Measurements from ENCODE around the gene VLDLR. TPM values are rescaled to one million over a fixed set of nuclear protein-coding genes. Genes with fewer than 3 reads are reported as not detected.

VLDLR gene
- total RNA-seq, 2 experiments from 2014 or later = 5.8 to 6.4 TPM

GRCh38 chr9:2603621-2604020 is 18.0 kb upstream of the VLDLR start:
- Mint-ChIP-seq H3K27ac (no peak overlapping the region), H3K9me3 (ENCODE audit: insufficient read depth) (no peaks in the 10 kb centered on the region), H3K4me1 (ENCODE audit: low read depth) (peaks cover 2% of the 10 kb centered on the region), H3K36me3 (ENCODE audit: low read depth) (no peaks in the 10 kb centered on the region), H3K27me3 (ENCODE audit: low read depth) (peaks cover 18% of the 10 kb centered on the region), H3K4me3 (no peak overlapping the region)
- ChIA-PET CTCF (no interaction called here), POLR2A (no interaction called here)
- ATAC-seq (no peak), DNase-seq (no peak)

GRCh38 chr9:2605246-2605645 is 16.3 kb upstream of the VLDLR start:
- ATAC-seq (no peak), DNase-seq (no peak)
- Mint-ChIP-seq H3K9me3 (ENCODE audit: insufficient read depth) (no peaks in the 10 kb centered on the region), H3K4me3 (no peak overlapping the region), H3K27ac (no peak overlapping the region), H3K4me1 (ENCODE audit: low read depth) (peaks cover 2% of the 10 kb centered on the region), H3K36me3 (ENCODE audit: low read depth) (no peaks in the 10 kb centered on the region), H3K27me3 (ENCODE audit: low read depth) (peaks cover 13% of the 10 kb centered on the region)
- CTCF ChIA-PET = interaction anchor here (0.7 kb wide), 1 partner anchor 123 kb away, joined by 3 read pairs; no protein-coding TSS in a partner anchor
- POLR2A ChIA-PET = no interaction called here

GRCh38 chr9:2608276-2608675 is 13.3 kb upstream of the VLDLR start:
- POLR2A ChIA-PET = no interaction called here
- Mint-ChIP-seq H3K36me3 (ENCODE audit: low read depth) (no peaks in the 10 kb centered on the region), H3K9me3 (ENCODE audit: insufficient read depth) (no peaks in the 10 kb centered on the region), H3K4me3 (no peak overlapping the region), H3K4me1 (ENCODE audit: low read depth) (peaks cover 2% of the 10 kb centered on the region), H3K27ac (no peak overlapping the region), H3K27me3 (ENCODE audit: low read depth) (peaks cover 19% of the 10 kb centered on the region)
- DNase-seq (no peak), ATAC-seq (no peak)
- CTCF ChIA-PET = no interaction called here

GRCh38 chr9:2610985-2611384 is 10.6 kb upstream of the VLDLR start:
- Mint-ChIP-seq H3K36me3 (ENCODE audit: low read depth) (no peaks in the 10 kb centered on the region), H3K27ac (no peak overlapping the region), H3K4me1 (ENCODE audit: low read depth) (peaks cover 2% of the 10 kb centered on the region), H3K9me3 (ENCODE audit: insufficient read depth) (no peaks in the 10 kb centered on the region), H3K4me3 (no peak overlapping the region), H3K27me3 (ENCODE audit: low read depth) (peaks cover 18% of the 10 kb centered on the region)
- ChIA-PET CTCF (interaction anchor here (1.3 kb wide), 1 partner anchor 8 kb away, joined by 4 read pairs; no protein-coding TSS in a partner anchor), POLR2A (no interaction called here)
- DNase-seq = no peak
- ATAC-seq = no peak

GRCh38 chr9:2611961-2612360 is 9.6 kb upstream of the VLDLR start:
- H3K4me1 Mint-ChIP-seq (ENCODE audit: low read depth) = peaks cover 2% of the 10 kb centered on the region
- H3K27ac Mint-ChIP-seq = no peak overlapping the region
- DNase-seq (no peak), ATAC-seq (no peak)
- ChIA-PET POLR2A (no interaction called here), CTCF (no interaction called here)
- no peak overlapping the region for H3K4me3 Mint-ChIP-seq
- no peaks in the 10 kb centered on the region for H3K36me3 Mint-ChIP-seq (ENCODE audit: low read depth)
- H3K9me3 Mint-ChIP-seq (ENCODE audit: insufficient read depth) = no peaks in the 10 kb centered on the region
- peaks cover 18% of the 10 kb centered on the region for H3K27me3 Mint-ChIP-seq (ENCODE audit: low read depth)

GRCh38 chr9:2613730-2614271 is 7.8 kb upstream of the VLDLR start:
- H3K27ac Mint-ChIP-seq = no peak overlapping the region
- H3K27me3 Mint-ChIP-seq (ENCODE audit: low read depth) = peaks cover 12% of the 10 kb centered on the region
- ChIA-PET POLR2A (no interaction called here), CTCF (no interaction called here)
- H3K4me3 Mint-ChIP-seq = no peak overlapping the region
- no peaks in the 10 kb centered on the region for H3K9me3 Mint-ChIP-seq (ENCODE audit: insufficient read depth)
- no peaks in the 10 kb centered on the region for H3K36me3 Mint-ChIP-seq (ENCODE audit: low read depth)
- ATAC-seq (no peak), DNase-seq (no peak)
- H3K4me1 Mint-ChIP-seq (ENCODE audit: low read depth) = no peaks in the 10 kb centered on the region

GRCh38 chr9:2615497-2615896 is 6.1 kb upstream of the VLDLR start:
- ChIA-PET CTCF (no interaction called here), POLR2A (no interaction called here)
- Mint-ChIP-seq H3K4me1 (ENCODE audit: low read depth) (no peaks in the 10 kb centered on the region), H3K4me3 (no peak overlapping the region), H3K27me3 (ENCODE audit: low read depth) (peaks cover 25% of the 10 kb centered on the region), H3K27ac (no peak overlapping the region), H3K9me3 (ENCODE audit: insufficient read depth) (no peaks in the 10 kb centered on the region), H3K36me3 (ENCODE audit: low read depth) (no peaks in the 10 kb centered on the region)
- DNase-seq (no peak), ATAC-seq (no peak)

GRCh38 chr9:2616692-2617377 is 4.8 kb upstream of the VLDLR start:
- H3K9me3 Mint-ChIP-seq (ENCODE audit: insufficient read depth) = no peaks in the 10 kb centered on the region

GRCh38 chr9:2618289-2618688 is 3.3 kb upstream of the VLDLR start:
- H3K4me3 Mint-ChIP-seq = no peak overlapping the region
- no peaks in the 10 kb centered on the region for H3K9me3 Mint-ChIP-seq (ENCODE audit: insufficient read depth)
- ATAC-seq (no peak), DNase-seq (no peak)
- peaks cover 2% of the 10 kb centered on the region for H3K36me3 Mint-ChIP-seq (ENCODE audit: low read depth)
- peaks cover 14% of the 10 kb centered on the region for H3K4me1 Mint-ChIP-seq (ENCODE audit: low read depth)
- POLR2A ChIA-PET = interaction anchor here (0.6 kb wide), 1 partner anchor 1861 kb away, joined by 3 read pairs; no protein-coding TSS in a partner anchor
- no peak overlapping the region for H3K27ac Mint-ChIP-seq
- peaks cover 29% of the 10 kb centered on the region for H3K27me3 Mint-ChIP-seq (ENCODE audit: low read depth)
- CTCF ChIA-PET = interaction anchor here (1.4 kb wide), 1 partner anchor 8 kb away, joined by 4 read pairs; no protein-coding TSS in a partner anchor

More at GRCh38 chr9:2616692-2617377, 4.8 kb upstream of the VLDLR start:
- H3K4me1 Mint-ChIP-seq (ENCODE audit: low read depth) = peaks cover 6% of the 10 kb centered on the region
- H3K27me3 Mint-ChIP-seq (ENCODE audit: low read depth) = peaks cover 24% of the 10 kb centered on the region
- DNase-seq (no peak), ATAC-seq (no peak)
- H3K27ac Mint-ChIP-seq = no peak overlapping the region
- H3K36me3 Mint-ChIP-seq (ENCODE audit: low read depth) = no peaks in the 10 kb centered on the region
- ChIA-PET CTCF (interaction anchor here (0.7 kb wide), 1 partner anchor 11 kb away, joined by 3 read pairs; no protein-coding TSS in a partner anchor), POLR2A (no interaction called here)
- H3K4me3 Mint-ChIP-seq = no peak overlapping the region

- Mint-ChIP-seq H3K9me3 (ENCODE audit: insufficient read depth) (no peaks in the 10 kb centered on the region), H3K36me3 (ENCODE audit: low read depth) (peaks cover 5% of the 10 kb centered on the region), H3K27ac (peak overlapping the region; percentile 53), H3K27me3 (ENCODE audit: low read depth) (peaks cover 51% of the 10 kb centered on the region), H3K4me3 (peak overlapping the region; percentile 81), H3K4me1 (ENCODE audit: low read depth) (peaks cover 18% of the 10 kb centered on the region)
- ChIA-PET CTCF (no interaction called here), POLR2A (no interaction called here)
- ATAC-seq = peak; percentile 61
- DNase-seq = peak; percentile 68
Observed at GRCh38 chr9:2620919-2621721, 467 bp upstream of the VLDLR start.

GRCh38 chr9:2622461-2623287 is 1.1 kb downstream of the VLDLR start:
- ATAC-seq = peak; percentile 42

More at GRCh38 chr9:2622461-2623287, 1.1 kb downstream of the VLDLR start:
- DNase-seq = peak; percentile 25
- Mint-ChIP-seq H3K27me3 (ENCODE audit: low read depth) (peaks cover 51% of the 10 kb centered on the region), H3K4me1 (ENCODE audit: low read depth) (peaks cover 18% of the 10 kb centered on the region), H3K9me3 (ENCODE audit: insufficient read depth) (no peaks in the 10 kb centered on the region), H3K4me3 (peak overlapping the region; percentile 85), H3K36me3 (ENCODE audit: low read depth) (peaks cover 5% of the 10 kb centered on the region), H3K27ac (peak overlapping the region; percentile 70)
- ChIA-PET CTCF (interaction anchor here (0.5 to 1.2 kb wide), 4 partner anchors 16 to 766 kb away, joined by 3 to 5 read pairs (median 4); no protein-coding TSS in a partner anchor), POLR2A (interaction anchor here (0.6 kb wide), 1 partner anchor 34 kb away, joined by 3 read pairs; no protein-coding TSS in a partner anchor)

Data from activated CD8-positive, alpha-beta T cell treated with anti-CD3 and anti-CD28 coated beads, Interleukin-2, amount 10 ng/mL, durations not matched to agents 7 days and 5 days (primary cell).